Stimulated activated CD8-positive, alpha-beta memory T cell treated with anti-CD3 and anti-CD28 coated beads, Interleukin-7, amount 100 ng/mL, for 48 hours (primary cell): ENCODE measurements around the gene DMC1.
"Not testable (repeated sequence)": the region's sequence is repeated elsewhere in the genome, so short reads cannot be mapped to it uniquely, and the experiment has no call there.

Experiments
- DNase-seq, 2 donors: peaks; one replicate each; pipeline ENCODE4 v3.0.0-alpha.2; 2020; ENCODE audit warnings: low read depth in 1 of 2; ENCODE audit errors: extremely low read depth in 1 of 2

The DMC1 gene

GRCh38 chr22:38470179-38470578, 99.8 kb downstream of the DMC1 start:
- DNase-seq: not testable (repeated sequence)

GRCh38 chr22:38469306-38469781, 100.6 kb downstream of the DMC1 start:
- no peak for DNase-seq
